ENCODE measurements around the gene ARHGAP45. TPM values are rescaled to one million over a fixed set of nuclear protein-coding genes. Genes with fewer than 3 reads are reported as not detected.

Gene ARHGAP45
- total and polyA plus RNA-seq, 2 of the 8 experiments (the other 6 are each of a cell fraction or from before 2014, with no cell fraction given) = 31.4 to 41.8 TPM

- CTCF ChIA-PET (ENCODE audit: partially characterized antibody) = interaction anchor here (1.9 to 8.9 kb wide), 2 partner anchors 9 to 14 kb away, joined by 6 to 54 read pairs; partner anchors contain the start of gene ARHGAP45
- Histone ChIP-seq H3K79me2 (ENCODE audit: control insufficient read depth in 1 of 2, insufficient read depth in 2 of 2, low read length in 2 of 2) (no peaks in the 10 kb centered on the region), H4K8ac (ENCODE audit: extremely low read depth, insufficient read depth, low read length) (no peak overlapping the region), H3K23ac (ENCODE audit: insufficient read length) (no peak overlapping the region), H4K5ac (ENCODE audit: insufficient read length, low read depth, low read length) (no peak overlapping the region), H2BK12ac (ENCODE audit: low read depth, low read length) (no peak overlapping the region), H4K91ac (replicated peaks; ENCODE audit: insufficient read length, low read length) (no peak overlapping the region), H2AK5ac (ENCODE audit: low read depth, low read length) (no peak overlapping the region), H4K20me1 (replicated peaks in 1 of 2; ENCODE audit: control insufficient read depth in 1 of 2, insufficient read depth in 2 of 2, low read length in 2 of 2) (peaks cover 1 to 11% of the 10 kb centered on the region in 2 experiments), H2BK20ac (ENCODE audit: low read length) (no peak overlapping the region), H2BK15ac (ENCODE audit: low read length) (no peak overlapping the region), H2BK5ac (ENCODE audit: low read depth, low read length) (no peak overlapping the region), H3K79me1 (ENCODE audit: low read depth, low read length) (peaks cover 5% of the 10 kb centered on the region), H3K4me2 (ENCODE audit: insufficient read depth in 1 of 2, low read depth in 2 of 2, low read length in 2 of 2) (no peak overlapping the region), H3K18ac (ENCODE audit: extremely low read depth, low read length) (no peak overlapping the region), H3K27me3 (replicated peaks in 1 of 4; ENCODE audit: control insufficient read depth in 3 of 4, extremely low read depth in 1 of 4, insufficient read depth in 3 of 4, low read length in 3 of 4) (peaks cover 0 to 4% (median 2%) of the 10 kb centered on the region in 4 experiments; a peak in 2 of 7 replicates), H3K23me2 (ENCODE audit: low read depth, low read length) (peaks cover 3% of the 10 kb centered on the region; the same call in 1 of the 2 replicates), H3K9ac (replicated peaks in 1 of 4; ENCODE audit: extremely low read depth in 1 of 4, low read depth in 3 of 4, low read length in 3 of 4) (no peak overlapping the region), H2BK120ac (replicated peaks; ENCODE audit: low read depth, low read length) (no peak overlapping the region), H3K4me3 (ENCODE audit: extremely low read depth in 1 of 4, insufficient read depth in 2 of 4, low read depth in 3 of 4, low read length in 4 of 4) (no peak overlapping the region), H3K56ac (replicated peaks; ENCODE audit: insufficient read length, low read depth, low read length) (no peak overlapping the region), H3K14ac (ENCODE audit: insufficient read length) (no peak overlapping the region), H3K27ac (ENCODE audit: low read depth, low read length) (no peak overlapping the region), H3K4me1 (replicated peaks in 1 of 4; ENCODE audit: control insufficient read depth in 3 of 4, insufficient read depth in 4 of 4, low read length in 3 of 4) (peaks cover 0 to 4% (median 1%) of the 10 kb centered on the region in 4 experiments; a peak in 2 of 7 replicates), H2AFZ (ENCODE audit: low read length) (no peak overlapping the region), H3K9me3 (ENCODE audit: insufficient read depth in 2 of 2, low read depth in 1 of 2, low read length in 1 of 2) (no peaks in the 10 kb centered on the region), H3K4ac (replicated peaks; ENCODE audit: insufficient read length, low read depth, low read length) (no peak overlapping the region), H3K36me3 (ENCODE audit: control insufficient read depth in 2 of 4, insufficient read depth in 4 of 4, low read length in 3 of 4) (peaks cover 0 to 27% (median 4%) of the 10 kb centered on the region in 4 experiments; a peak in 3 of 8 replicates)
- WGBS, 2 experiments (ENCODE audit: extremely low coverage in 1 of 2, insufficient coverage in 1 of 2, insufficient read length in 1 of 2, insufficient replicate concordance in 2 of 2, low coverage in 1 of 2, low lambda C conversion rate in 2 of 2, missing lambda C conversion rate in 1 of 2) = 90% methylated on average over 18 of the region's 54 CpGs; no CpG with 5 or more reads in 1 of the 2 experiments
- no peak for DNase-seq (ENCODE audit: low read depth in 1 of 2, low spot score in 2 of 2)
- no peak for FAIRE-seq
- POLR2A ChIA-PET (ENCODE audit: partially characterized antibody) = interaction anchor here (0.6 to 7.1 kb wide), 5 partner anchors 6 to 510 kb away, joined by 3 to 52 read pairs (median 3); no protein-coding TSS in a partner anchor
- TF ChIP-seq, protein P1, sequence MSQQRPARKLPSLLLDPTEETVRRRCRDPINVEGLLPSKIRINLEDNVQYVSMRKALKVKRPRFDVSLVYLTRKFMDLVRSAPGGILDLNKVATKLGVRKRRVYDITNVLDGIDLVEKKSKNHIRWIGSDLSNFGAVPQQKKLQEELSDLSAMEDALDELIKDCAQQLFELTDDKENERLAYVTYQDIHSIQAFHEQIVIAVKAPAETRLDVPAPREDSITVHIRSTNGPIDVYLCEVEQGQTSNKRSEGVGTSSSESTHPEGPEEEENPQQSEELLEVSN (IDR thresholded peaks at IDR 0.05) = no peak
- TF ChIP-seq HDAC2 (IDR thresholded peaks at IDR 0.05; ENCODE audit: borderline replicate concordance in 1 of 2, low read depth in 2 of 2, low read length in 2 of 2) = no peak
- TF ChIP-seq TAF1 (IDR thresholded peaks at IDR 0.05; ENCODE audit: low read depth, low read length) = no peak
- TF ChIP-seq SRF (IDR thresholded peaks at IDR 0.05; ENCODE audit: low read depth, low read length) = no peak
- TF ChIP-seq CBX8 (IDR thresholded peaks at IDR 0.05; ENCODE audit: borderline replicate concordance, low read depth, low read length) = no peak
- TF ChIP-seq TAF7 (optimal IDR thresholded peaks at IDR 0.05; ENCODE audit: borderline replicate concordance, low read depth, low read length) = no peak
- no peak for TF ChIP-seq RBBP5 (IDR thresholded peaks at IDR 0.05; ENCODE audit: borderline replicate concordance, low read depth, low read length)
- no peak for TF ChIP-seq KDM5A (IDR thresholded peaks at IDR 0.05; ENCODE audit: low read length)
Measured at GRCh38 chr19:1074544-1075283, 7.7 kb downstream of the ARHGAP45 start.
